HepG2 (cell line): ENCODE data around the gene TSHZ2. TPM values are rescaled to one million over a fixed set of nuclear protein-coding genes. Genes with fewer than 3 reads are reported as not detected.

Experiments used
- ATAC-seq: fragments of 200-7000 bp; cut with Tn5 transposase; 3 replicates; pipeline ENCODE4 v1.9.1; 2020; ENCODE audit warnings: mild to moderate bottlenecking, moderate library complexity
- BruUV-seq: library from RNA; stranded (reverse); fragments of 400-500 nt; replicated peaks from 2 replicates; lab custom pipeline; 2021; lab: Mats Ljungman, UMichigan
- CTCF ChIA-PET: fragments of 300-600 bp; formaldehyde crosslinking; extraction: SDS; loops from one replicate; lab custom pipeline; 2021; ENCODE audit warnings: low total read pairs, inconsistent platforms, low intra/inter-chr PET ratio; lab: Yijun Ruan, JAX
- POLR2A ChIA-PET: fragments of 350-600 bp; sonication (Branson Sonifier 250); formaldehyde crosslinking; loops from one replicate; lab custom pipeline; 2020; ENCODE audit warnings: antibody characterized with exemption, inconsistent platforms; lab: Yijun Ruan, JAX
- DNase-seq: peaks from one replicate; pipeline ENCODE4 v3.0.0-alpha.2; 2015; ENCODE audit warnings: low spot score
- FAIRE-seq: peaks from 3 replicates; lab custom pipeline; 2011; peaks lifted over from hg19 to GRCh38; lab: Jason Lieb, UNC
- H2AFZ ChIP-seq: one replicate; pipeline ENCODE4 v1.6.1; 2011; ENCODE audit warnings: low read length, inconsistent platforms
- H3K27ac ChIP-seq: fragments of 300-600 bp; 3 replicates; pipeline ENCODE4 v1.8.0; 2011; ENCODE audit warnings: mixed run types, mild to moderate bottlenecking, mixed read lengths, low read length, inconsistent platforms; ENCODE audit not compliant: insufficient read depth; ENCODE audit errors: extremely low read length
- H3K27me3 ChIP-seq, 2 experiments: fragments of 200-600 bp in 1 of 2; 2 replicates in 1 of 2; 3 replicates in 1 of 2; pipeline versions ENCODE4 v1.6.0 to v1.8.0; 2011; ENCODE audit warnings: low read length in 2 of 2, mild to moderate bottlenecking in 2 of 2, moderate library complexity in 2 of 2, inconsistent platforms in 1 of 2; ENCODE audit not compliant: insufficient read depth in 2 of 2, control insufficient read depth in 1 of 2
- H3K36me3 ChIP-seq, 2 experiments: fragments of 200-600 bp in 1 of 2; replicated peaks in 1 of 2; 2 replicates in 1 of 2; 3 replicates in 1 of 2; pipeline versions ENCODE4 v1.5.1 to v1.8.0; 2011; ENCODE audit warnings: low read length in 2 of 2, inconsistent platforms in 1 of 2; ENCODE audit not compliant: insufficient read depth in 2 of 2, control insufficient read depth in 1 of 2
- H3K4me1 ChIP-seq: 2 replicates; pipeline ENCODE4 v1.5.1; 2012; ENCODE audit warnings: low read length, inconsistent platforms; ENCODE audit not compliant: insufficient read depth
- H3K4me2 ChIP-seq: 2 replicates; pipeline ENCODE4 v1.6.0; 2011; ENCODE audit warnings: low read depth, low read length, inconsistent platforms
- H3K4me3 ChIP-seq, 3 experiments: fragments of 200-600 bp in 1 of 3; sonication (generic), shearing (Covaris generic) in 1 of 3; replicated peaks in 1 of 3; 2 replicates each; pipeline ENCODE4 v1.5.1; 2011 to 2016; ENCODE audit warnings: low read length in 3 of 3, inconsistent platforms in 2 of 3, low read depth in 2 of 3, mild to moderate bottlenecking in 2 of 3, control low read depth in 1 of 3, mixed read lengths in 1 of 3; ENCODE audit not compliant: insufficient read depth in 1 of 3
- H3K79me2 ChIP-seq: one replicate; pipeline ENCODE4 v1.6.1; 2011; ENCODE audit warnings: low read length, inconsistent platforms; ENCODE audit not compliant: insufficient read depth
- H3K9ac ChIP-seq: 2 replicates; pipeline ENCODE4 v1.6.0; 2011; ENCODE audit warnings: mild to moderate bottlenecking, low read depth, low read length, inconsistent platforms; ENCODE audit not compliant: insufficient read depth
- H3K9me3 ChIP-seq: 2 replicates; pipeline ENCODE4 v1.5.1; 2012; ENCODE audit warnings: mild to moderate bottlenecking, low read length
- H4K20me1 ChIP-seq: 2 replicates; pipeline ENCODE4 v1.6.0; 2011; ENCODE audit warnings: inconsistent platforms, mild to moderate bottlenecking, low read length, moderate library complexity; ENCODE audit not compliant: insufficient read depth
- ATF2 ChIP-seq: sonication (generic); formaldehyde crosslinking; IDR thresholded peaks from 2 replicates; pipeline ENCODE4 v1.4.0; 2020; ENCODE audit warnings: missing genetic modification reagents
- FOXO1 ChIP-seq: sonication (generic); formaldehyde crosslinking; IDR thresholded peaks from 2 replicates; pipeline ENCODE4 v1.4.0; 2020; ENCODE audit warnings: missing genetic modification reagents
- HDAC2 ChIP-seq: sonication (generic); formaldehyde crosslinking; IDR thresholded peaks from 2 replicates; pipeline ENCODE4 v1.4.0; 2020; ENCODE audit warnings: missing genetic modification reagents
- IRF1 ChIP-seq: sonication (generic); formaldehyde crosslinking; IDR thresholded peaks from 2 replicates; pipeline ENCODE4 v1.4.0; 2020; ENCODE audit warnings: low read depth, mild to moderate bottlenecking, missing genetic modification reagents
- JDP2 ChIP-seq: sonication (generic); formaldehyde crosslinking; IDR thresholded peaks from 2 replicates; pipeline ENCODE4 v1.8.1; 2022; ENCODE audit warnings: missing genetic modification reagents, borderline replicate concordance
- KDM5B ChIP-seq: sonication (generic); formaldehyde crosslinking; IDR thresholded peaks from 2 replicates; pipeline ENCODE4 v1.4.0; 2020; ENCODE audit warnings: missing genetic modification reagents, mild to moderate bottlenecking, borderline replicate concordance
- LCORL ChIP-seq, 2 experiments: fragments of 450-650 bp in 1 of 2; sonication (generic) in 1 of 2; formaldehyde crosslinking in 1 of 2; IDR thresholded peaks; 2 replicates each; pipeline versions ENCODE4 v1.5.0 to v1.6.1; 2017 to 2020; ENCODE audit warnings: antibody characterized with exemption in 1 of 2, missing genetic modification reagents in 1 of 2
- MEF2D ChIP-seq: sonication (generic); formaldehyde crosslinking; IDR thresholded peaks from 2 replicates; pipeline ENCODE4 v1.5.1; 2020; ENCODE audit warnings: mild to moderate bottlenecking, missing genetic modification reagents
- MIXL1 ChIP-seq: IDR thresholded peaks from 2 replicates; pipeline ENCODE4 v1.6.1; 2016
- MXI1 ChIP-seq: IDR thresholded peaks from 3 replicates; pipeline ENCODE4 v1.6.1; 2012; ENCODE audit warnings: low read depth, low read length, inconsistent platforms, borderline replicate concordance
- NR2F2 ChIP-seq: IDR thresholded peaks from 2 replicates; pipeline ENCODE4 v1.6.1; 2012; ENCODE audit warnings: low read depth, inconsistent platforms, borderline replicate concordance
- TFAP4 ChIP-seq: sonication (generic); IDR thresholded peaks from 2 replicates; pipeline ENCODE4 v1.6.1; 2016; ENCODE audit warnings: low read depth, borderline replicate concordance
- YEATS2 ChIP-seq: sonication (generic); formaldehyde crosslinking; IDR thresholded peaks from 2 replicates; pipeline ENCODE4 v1.4.0; 2020; ENCODE audit warnings: missing genetic modification reagents, borderline replicate concordance
- YEATS4 ChIP-seq: sonication (generic); formaldehyde crosslinking; IDR thresholded peaks from 2 replicates; pipeline ENCODE4 v1.4.0; 2020; ENCODE audit warnings: missing genetic modification reagents, borderline replicate concordance
- ZNF362 ChIP-seq: sonication (generic); formaldehyde crosslinking; IDR thresholded peaks from 2 replicates; pipeline ENCODE4 v1.4.0; 2020; ENCODE audit warnings: missing genetic modification reagents, mild to moderate bottlenecking, borderline replicate concordance
- ZNF644 ChIP-seq: IDR thresholded peaks from 2 replicates; pipeline ENCODE4 v1.6.1; 2016; ENCODE audit warnings: low read depth
- WGBS: methylation state at CpG from one replicate; pipeline ENCODE4 v1.1.6; 2017; ENCODE audit warnings: low lambda C conversion rate; 5-methylcytosine and 5-hydroxymethylcytosine counted together
- in situ Hi-C: cut with HindIII; loops from 2 replicates; pipeline ENCODE4 v1.10.0; 2017; ENCODE audit warnings: low pct_unique_long_range_greater_than_20kb; ENCODE audit not compliant: extremely low pct_ligation_motif_present
- intact Hi-C: fragments of 100-400 bp; cut with micrococcal nuclease; formaldehyde crosslinking; loops from one replicate; pipeline ENCODE4 v1.10.0; 2022; ENCODE audit not compliant: unreplicated experiment
- polyA plus RNA-seq, 8 experiments: library from polyadenylated mRNA; depleted of rRNA in 3 of 8; stranded (reverse) in 7 of 8; unstranded in 1 of 8; fragments of >200 nt; fragmentation: Illumina TruSeq in 4 of 8; extraction: Trizol in 4 of 8; gene quantifications; 2 replicates each; pipeline versions ENCODE4 v1.2.1 to v1.2.3, GENCODE V29; 2011 to 2016; ENCODE audit warnings: low read depth in 4 of 8, missing spikeins in 1 of 8, mixed read lengths in 1 of 8; ENCODE audit not compliant: insufficient read depth in 1 of 8
- total RNA-seq, 5 experiments: library from RNA; depleted of rRNA; stranded (reverse); fragments of >200 nt; fragmentation: Illumina TruSeq; extraction: Trizol; gene quantifications; 2 replicates each; pipeline ENCODE4 v1.2.3, GENCODE V29; 2016; ENCODE audit warnings: low read depth in 1 of 5

Gene TSHZ2
- total and polyA plus RNA-seq, 2 of the 13 experiments (the other 11 are each of a cell fraction or from before 2014, with no cell fraction given) = 0.01 TPM; not detected in 1

GRCh38 chr20:53085720-53086119 is 113.6 kb downstream of the TSHZ2 start (continued):
- no peak for TF ChIP-seq IRF1 (CRISPR knock-in tag)
- TF ChIP-seq LCORL (IDR thresholded peaks at IDR 0.05) = no peak
- TF ChIP-seq LCORL (CRISPR knock-in tag; IDR thresholded peaks at IDR 0.05) = no peak
- TF ChIP-seq JDP2 = no peak
- no peak for TF ChIP-seq ZNF362 (CRISPR knock-in tag)
- TF ChIP-seq KDM5B (CRISPR knock-in tag) = no peak
- no peak for TF ChIP-seq MXI1

- Histone ChIP-seq H3K4me3 (no peak overlapping the region), H3K4me1 (peaks cover 46% of the 10 kb centered on the region), H3K27ac (no peak overlapping the region), H2AFZ (no peak overlapping the region), H3K79me2 (no peaks in the 10 kb centered on the region), H3K36me3 (no peaks in the 10 kb centered on the region), H3K4me2 (peak overlapping the region; percentile 25; the same call in 1 of the 2 replicates), H3K9ac (no peak overlapping the region), H4K20me1 (no peaks in the 10 kb centered on the region), H3K27me3 (0 out of 5 replicates have a peak, but pooled peaks cover 0 to 4% of the 10 kb centered on the region in 2 experiments), H3K9me3 (no peaks in the 10 kb centered on the region)
- in situ Hi-C loops (loop anchor here (25.0 kb wide), 1 partner anchor 1125 kb away; the partner anchor contains the start of gene PFDN4), intact Hi-C loops (no loop called here)
- 35% methylated on average over 8 of the region's 8 CpGs for WGBS
- DNase-seq (peak; percentile 46), FAIRE-seq (peak; percentile 54), ATAC-seq (peak; percentile 51)
- CTCF ChIA-PET = no interaction called here
- no TSS peak for BruUV-seq
- POLR2A ChIA-PET = no interaction called here
- TF ChIP-seq ATF2 (CRISPR knock-in tag) (0 out of 2 replicates have a peak, but pooled peaks have one; percentile 19), YEATS4 (CRISPR knock-in tag) (peak; percentile 22; the same call in 1 of the 2 replicates), MIXL1 (no peak), YEATS2 (CRISPR knock-in tag) (peak; percentile 18; the same call in 1 of the 2 replicates), HDAC2 (CRISPR knock-in tag) (0 out of 2 replicates have a peak, but pooled peaks have one; percentile 24), FOXO1 (peak; percentile 60; the same call in 1 of the 2 replicates), TFAP4 (peak; percentile 41; the same call in 1 of the 2 replicates), ZNF644 (CRISPR knock-in tag) (peak; percentile 39; the same call in 1 of the 2 replicates), NR2F2 (0 out of 2 replicates have a peak, but pooled peaks have one; percentile 40), MEF2D (CRISPR knock-in tag) (peak; percentile 49; the same call in 1 of the 2 replicates)
These were observed 115.0 kb downstream of the TSHZ2 start for GRCh38 chr20:53087037-53087777.
